Ishikawa (cell line): ENCODE results near the gene ATP5F1D.

Source experiments
- CEBPB ChIP-seq: IDR thresholded peaks from 2 replicates; pipeline ENCODE4 v1.6.1; 2012
- CREB1 ChIP-seq: IDR thresholded peaks from 2 replicates; pipeline ENCODE4 v1.6.1; 2012; ENCODE audit warnings: low read depth
- EGR1 ChIP-seq: IDR thresholded peaks from 2 replicates; pipeline ENCODE4 v1.6.1; 2012
- EP300 ChIP-seq: IDR thresholded peaks from 2 replicates; pipeline ENCODE4 v1.6.1; 2012; ENCODE audit warnings: borderline replicate concordance
- FOXM1 ChIP-seq: IDR thresholded peaks from 2 replicates; pipeline ENCODE4 v1.6.1; 2012; ENCODE audit warnings: low read depth, borderline replicate concordance
- RAD21 ChIP-seq: IDR thresholded peaks from 2 replicates; pipeline ENCODE4 v1.6.1; 2012; ENCODE audit warnings: low read depth
- YY1 ChIP-seq: IDR thresholded peaks from 2 replicates; pipeline ENCODE4 v1.6.1; 2012; ENCODE audit warnings: low read depth
- TF ChIP-seq, protein P1 (sequence below): IDR thresholded peaks from 2 replicates; pipeline ENCODE4 v1.6.1; 2012
- TF ChIP-seq, protein P2 (sequence below): IDR thresholded peaks from 2 replicates; pipeline ENCODE4 v1.6.1; 2012
- TF ChIP-seq, protein P3 (sequence below): IDR thresholded peaks from 2 replicates; pipeline ENCODE4 v1.6.1; 2012; ENCODE audit warnings: low read depth, mild to moderate bottlenecking

DNA sequence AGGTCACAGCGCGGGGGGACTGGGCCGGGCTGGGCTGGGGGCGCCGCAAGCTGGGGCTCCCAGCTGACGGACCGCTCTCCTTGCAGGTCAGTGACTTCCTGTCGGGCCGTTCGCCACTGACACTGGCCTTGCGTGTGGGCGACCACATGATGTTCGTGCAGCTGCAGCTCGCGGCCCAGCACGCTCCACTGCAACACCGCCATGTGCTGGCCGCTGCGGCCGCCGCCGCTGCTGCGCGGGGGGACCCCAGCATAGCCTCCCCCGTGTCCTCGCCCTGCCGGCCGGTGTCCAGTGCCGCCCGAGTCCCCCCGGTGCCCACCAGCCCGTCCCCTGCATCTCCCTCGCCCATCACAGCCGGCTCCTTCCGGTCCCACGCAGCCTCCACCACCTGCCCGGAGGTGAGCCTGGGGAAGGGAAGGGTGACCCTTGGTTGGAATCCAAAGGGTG lies 12.6 kb downstream of the ATP5F1D start:
- no peak for TF ChIP-seq EP300
- no peak for TF ChIP-seq CREB1
- TF ChIP-seq, protein P1, sequence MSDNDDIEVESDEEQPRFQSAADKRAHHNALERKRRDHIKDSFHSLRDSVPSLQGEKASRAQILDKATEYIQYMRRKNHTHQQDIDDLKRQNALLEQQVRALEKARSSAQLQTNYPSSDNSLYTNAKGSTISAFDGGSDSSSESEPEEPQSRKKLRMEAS: no peak
- TF ChIP-seq, protein P2, sequence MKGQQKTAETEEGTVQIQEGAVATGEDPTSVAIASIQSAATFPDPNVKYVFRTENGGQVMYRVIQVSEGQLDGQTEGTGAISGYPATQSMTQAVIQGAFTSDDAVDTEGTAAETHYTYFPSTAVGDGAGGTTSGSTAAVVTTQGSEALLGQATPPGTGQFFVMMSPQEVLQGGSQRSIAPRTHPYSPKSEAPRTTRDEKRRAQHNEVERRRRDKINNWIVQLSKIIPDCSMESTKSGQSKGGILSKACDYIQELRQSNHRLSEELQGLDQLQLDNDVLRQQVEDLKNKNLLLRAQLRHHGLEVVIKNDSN: no peak
- no peak for TF ChIP-seq YY1
- no peak for TF ChIP-seq EGR1
- no peak for TF ChIP-seq RAD21
- no peak for TF ChIP-seq CEBPB
- TF ChIP-seq, protein P3, sequence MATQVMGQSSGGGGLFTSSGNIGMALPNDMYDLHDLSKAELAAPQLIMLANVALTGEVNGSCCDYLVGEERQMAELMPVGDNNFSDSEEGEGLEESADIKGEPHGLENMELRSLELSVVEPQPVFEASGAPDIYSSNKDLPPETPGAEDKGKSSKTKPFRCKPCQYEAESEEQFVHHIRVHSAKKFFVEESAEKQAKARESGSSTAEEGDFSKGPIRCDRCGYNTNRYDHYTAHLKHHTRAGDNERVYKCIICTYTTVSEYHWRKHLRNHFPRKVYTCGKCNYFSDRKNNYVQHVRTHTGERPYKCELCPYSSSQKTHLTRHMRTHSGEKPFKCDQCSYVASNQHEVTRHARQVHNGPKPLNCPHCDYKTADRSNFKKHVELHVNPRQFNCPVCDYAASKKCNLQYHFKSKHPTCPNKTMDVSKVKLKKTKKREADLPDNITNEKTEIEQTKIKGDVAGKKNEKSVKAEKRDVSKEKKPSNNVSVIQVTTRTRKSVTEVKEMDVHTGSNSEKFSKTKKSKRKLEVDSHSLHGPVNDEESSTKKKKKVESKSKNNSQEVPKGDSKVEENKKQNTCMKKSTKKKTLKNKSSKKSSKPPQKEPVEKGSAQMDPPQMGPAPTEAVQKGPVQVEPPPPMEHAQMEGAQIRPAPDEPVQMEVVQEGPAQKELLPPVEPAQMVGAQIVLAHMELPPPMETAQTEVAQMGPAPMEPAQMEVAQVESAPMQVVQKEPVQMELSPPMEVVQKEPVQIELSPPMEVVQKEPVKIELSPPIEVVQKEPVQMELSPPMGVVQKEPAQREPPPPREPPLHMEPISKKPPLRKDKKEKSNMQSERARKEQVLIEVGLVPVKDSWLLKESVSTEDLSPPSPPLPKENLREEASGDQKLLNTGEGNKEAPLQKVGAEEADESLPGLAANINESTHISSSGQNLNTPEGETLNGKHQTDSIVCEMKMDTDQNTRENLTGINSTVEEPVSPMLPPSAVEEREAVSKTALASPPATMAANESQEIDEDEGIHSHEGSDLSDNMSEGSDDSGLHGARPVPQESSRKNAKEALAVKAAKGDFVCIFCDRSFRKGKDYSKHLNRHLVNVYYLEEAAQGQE: no peak
- TF ChIP-seq FOXM1: no peak
